Occipital lobe (tissue), 2 donors: Measurements from ENCODE around the gene ISL1. TPM values are rescaled to one million over a fixed set of nuclear protein-coding genes. Genes with fewer than 3 reads are reported as not detected.

Source experiments
- DNase-seq: peaks from one replicate; lab custom pipeline; 2025; lab: John Stamatoyannopoulos, UW
- total RNA-seq: library from RNA; depleted of rRNA; stranded (reverse); fragments of >200 nt; gene quantifications from one replicate; pipeline ENCODE4 v1.2.3, GENCODE V29; 2014

Gene ISL1
- not detected for total RNA-seq

DNA sequence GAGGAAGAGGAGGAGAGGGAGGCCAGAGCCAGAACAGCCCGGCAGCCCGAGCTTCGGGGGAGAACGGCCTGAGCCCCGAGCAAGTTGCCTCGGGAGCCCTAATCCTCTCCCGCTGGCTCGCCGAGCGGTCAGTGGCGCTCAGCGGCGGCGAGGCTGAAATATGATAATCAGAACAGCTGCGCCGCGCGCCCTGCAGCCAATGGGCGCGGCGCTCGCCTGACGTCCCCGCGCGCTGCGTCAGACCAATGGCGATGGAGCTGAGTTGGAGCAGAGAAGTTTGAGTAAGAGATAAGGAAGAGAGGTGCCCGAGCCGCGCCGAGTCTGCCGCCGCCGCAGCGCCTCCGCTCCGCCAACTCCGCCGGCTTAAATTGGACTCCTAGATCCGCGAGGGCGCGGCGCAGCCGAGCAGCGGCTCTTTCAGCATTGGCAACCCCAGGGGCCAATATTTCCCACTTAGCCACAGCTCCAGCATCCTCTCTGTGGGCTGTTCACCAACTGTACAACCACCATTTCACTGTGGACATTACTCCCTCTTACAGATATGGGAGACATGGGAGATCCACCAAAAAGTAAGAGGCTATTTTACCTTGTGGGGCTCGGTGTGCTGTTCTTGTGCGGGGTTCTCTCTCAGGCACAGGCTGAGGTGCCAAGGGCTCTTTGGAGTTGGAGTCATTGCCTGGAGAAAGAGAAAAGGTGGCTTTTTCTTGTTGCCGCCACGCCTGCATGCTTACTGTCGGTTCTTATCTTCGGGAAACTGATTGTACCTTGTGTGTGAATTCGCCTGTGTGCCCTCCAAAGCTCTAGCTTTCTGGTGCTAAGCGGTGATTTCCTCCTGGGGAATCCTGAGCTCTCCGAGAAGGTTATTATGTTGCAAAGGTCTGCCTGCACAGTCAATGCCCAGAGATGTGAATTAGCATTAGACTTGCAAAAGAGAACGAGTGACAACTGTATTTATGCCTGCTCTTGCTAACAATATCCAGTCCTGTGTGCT, at the start of gene ISL1:
TSS of gene ISL1 (plus strand) at position 318 of the 991 bp plus-strand sequence. CDS start at position 542, 224 bp downstream.
- no peak for DNase-seq

DNA sequence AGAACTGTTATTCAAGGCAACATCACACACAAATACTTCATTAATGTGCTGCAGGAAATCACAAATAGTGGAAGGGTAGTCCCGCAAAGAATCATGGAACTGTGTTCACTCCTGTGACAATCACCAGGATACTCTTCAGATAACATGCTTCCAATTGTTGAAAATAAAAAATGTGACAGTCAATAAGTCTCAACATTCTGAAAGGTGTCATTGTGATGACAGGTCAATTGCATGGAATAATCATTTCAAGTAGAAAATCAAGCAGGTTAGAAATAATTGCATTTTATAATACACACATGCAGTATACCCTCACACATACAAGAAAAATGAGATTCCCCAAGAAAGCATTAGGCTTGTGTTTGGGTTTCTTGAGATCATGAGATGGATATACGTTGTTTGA, 46.4 kb upstream of the ISL1 start:
- DNase-seq: no peak

DNA sequence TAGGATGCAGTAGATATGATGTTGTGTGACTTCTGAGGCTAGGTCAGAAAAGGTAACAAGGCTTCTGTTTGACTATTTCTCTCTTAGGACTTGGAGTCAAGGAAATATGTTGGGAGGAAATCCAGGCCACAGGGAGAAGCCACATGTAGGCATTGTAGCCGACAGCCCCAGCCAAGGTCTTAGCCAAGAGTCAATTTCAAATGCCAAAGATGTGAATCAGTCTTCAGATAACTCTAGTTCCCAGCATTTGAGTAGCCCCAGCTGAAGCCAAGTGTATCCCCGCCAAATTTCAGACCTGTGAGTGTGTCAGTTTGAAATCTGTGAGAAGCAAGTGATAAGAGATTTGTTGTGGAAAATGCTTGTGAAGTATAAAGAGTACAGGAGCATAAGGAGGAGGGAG, 38.1 kb upstream of the ISL1 start:
- DNase-seq: no peak

DNA sequence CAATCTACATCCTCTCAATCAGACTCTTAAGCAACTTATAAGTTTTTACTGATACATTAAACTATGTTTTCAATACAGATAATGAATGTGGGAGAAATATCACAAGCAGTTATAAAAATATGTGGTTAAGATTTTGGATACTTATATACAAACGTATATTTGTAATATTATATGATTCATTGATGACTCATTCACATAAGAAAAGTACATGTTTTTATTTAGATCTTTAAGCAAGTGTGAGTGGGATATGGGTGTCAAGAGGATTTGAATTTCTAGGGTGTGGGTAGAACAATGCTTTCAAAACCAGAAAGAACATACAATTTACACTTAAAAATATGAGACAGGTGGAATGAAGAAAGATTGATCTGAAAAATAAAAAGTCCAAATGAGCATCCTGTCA, 36.1 kb upstream of the ISL1 start:
- no peak for DNase-seq

DNA sequence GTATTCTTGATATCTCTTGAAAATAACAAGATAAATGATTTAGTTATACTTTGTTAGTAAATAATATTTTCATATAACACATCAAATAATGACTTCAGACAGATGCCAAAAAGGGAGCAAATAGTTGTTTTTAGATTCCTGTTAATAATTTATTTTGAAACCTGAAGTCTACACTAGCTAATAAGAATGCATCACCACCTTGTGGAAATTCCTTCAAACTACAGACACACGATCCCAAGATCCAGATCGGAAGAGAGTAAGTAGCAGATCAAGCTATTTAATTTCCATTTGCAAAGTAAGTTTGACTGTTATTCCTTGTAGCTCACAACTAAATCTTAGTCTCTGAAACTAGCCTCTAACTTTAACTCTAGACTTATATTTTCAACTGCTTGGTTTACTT, 35.5 kb upstream of the ISL1 start:
- no peak for DNase-seq

DNA sequence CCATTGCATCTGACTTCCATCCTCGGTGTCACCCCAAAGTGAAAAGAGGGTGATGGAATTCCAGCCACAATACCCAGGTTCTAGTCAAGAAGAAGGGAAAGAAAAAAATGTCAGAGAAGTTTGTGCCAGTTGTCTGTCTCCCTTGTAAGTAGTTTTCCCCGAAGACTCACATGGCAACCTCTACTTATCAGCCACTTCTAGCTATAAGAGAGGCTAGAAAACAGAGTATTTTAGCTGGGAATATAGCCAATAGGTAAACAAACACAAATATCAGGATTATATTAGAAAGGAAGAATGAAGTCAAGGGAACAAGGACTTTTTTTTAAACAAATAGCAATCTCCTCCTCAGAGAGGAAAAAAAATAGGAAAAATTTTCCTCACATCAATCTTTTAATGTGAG, 12.2 kb upstream of the ISL1 start:
- DNase-seq: no peak

DNA sequence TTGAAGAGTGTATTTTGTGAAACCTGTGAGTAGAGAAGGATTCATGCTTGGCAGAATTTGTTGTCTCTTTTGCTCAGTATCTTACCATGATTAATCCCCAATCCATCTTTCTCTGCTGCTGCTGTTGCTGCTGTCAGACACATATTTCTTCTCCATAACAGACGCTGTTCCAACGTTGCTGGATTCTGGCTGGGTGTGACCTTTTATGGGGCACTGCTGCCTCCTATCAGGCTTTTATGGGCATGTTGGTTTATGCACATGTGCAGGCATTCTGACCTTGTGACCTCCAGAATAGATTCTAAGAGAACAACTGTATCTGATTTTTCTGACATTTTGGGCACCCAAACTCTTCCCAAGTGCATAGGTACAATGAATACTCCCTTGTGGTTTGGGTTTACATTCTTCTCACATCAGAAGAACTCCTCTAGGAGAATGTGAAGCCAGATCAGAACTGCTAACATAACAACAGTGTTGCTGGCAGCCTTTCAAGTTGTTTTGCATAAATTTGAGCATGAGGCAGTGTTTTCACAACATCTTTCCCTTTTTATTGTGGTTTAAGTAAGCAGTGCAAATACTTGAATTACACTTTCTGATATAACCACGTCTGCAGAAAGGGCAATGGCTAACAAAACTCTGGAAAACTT, 9.2 kb upstream of the ISL1 start:
- no peak for DNase-seq

DNA sequence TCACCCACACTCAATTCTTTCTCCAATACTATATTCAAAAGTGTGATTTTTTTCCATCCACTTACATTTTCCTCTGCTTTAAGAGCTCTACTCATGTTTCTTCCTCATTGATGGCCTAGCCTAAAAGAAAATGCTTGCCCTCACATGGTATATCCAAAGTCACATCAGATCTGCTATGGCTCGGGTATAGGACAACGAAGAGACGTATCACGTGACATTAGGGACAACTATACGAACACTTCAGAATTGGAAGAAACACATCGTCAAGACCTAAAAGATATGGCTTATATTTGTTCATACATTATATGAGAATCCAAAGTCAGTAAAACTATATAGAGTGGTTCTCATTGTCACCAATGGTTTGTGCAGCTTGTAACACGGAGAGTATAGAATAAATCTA, 8.2 kb upstream of the ISL1 start:
- DNase-seq: no peak

DNA sequence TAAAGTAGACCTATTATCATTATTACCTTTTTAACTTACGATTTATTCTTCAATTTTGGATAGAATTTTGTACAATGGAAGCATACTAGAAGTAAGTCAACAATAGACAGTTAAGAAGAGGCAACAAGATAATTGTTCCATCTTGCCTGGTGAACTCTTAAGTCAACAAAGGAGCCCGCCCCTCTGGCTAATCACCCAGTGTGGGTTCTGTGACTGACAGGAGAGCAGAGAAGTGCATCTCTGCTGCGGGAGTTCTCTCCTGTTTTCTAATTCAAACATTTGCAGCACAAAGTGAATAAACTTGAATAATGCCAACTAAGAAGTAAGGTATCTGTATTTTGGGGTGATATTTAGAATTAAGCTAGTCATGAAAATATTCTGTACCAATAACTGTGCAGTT, 6.7 kb upstream of the ISL1 start:
- no peak for DNase-seq

DNA sequence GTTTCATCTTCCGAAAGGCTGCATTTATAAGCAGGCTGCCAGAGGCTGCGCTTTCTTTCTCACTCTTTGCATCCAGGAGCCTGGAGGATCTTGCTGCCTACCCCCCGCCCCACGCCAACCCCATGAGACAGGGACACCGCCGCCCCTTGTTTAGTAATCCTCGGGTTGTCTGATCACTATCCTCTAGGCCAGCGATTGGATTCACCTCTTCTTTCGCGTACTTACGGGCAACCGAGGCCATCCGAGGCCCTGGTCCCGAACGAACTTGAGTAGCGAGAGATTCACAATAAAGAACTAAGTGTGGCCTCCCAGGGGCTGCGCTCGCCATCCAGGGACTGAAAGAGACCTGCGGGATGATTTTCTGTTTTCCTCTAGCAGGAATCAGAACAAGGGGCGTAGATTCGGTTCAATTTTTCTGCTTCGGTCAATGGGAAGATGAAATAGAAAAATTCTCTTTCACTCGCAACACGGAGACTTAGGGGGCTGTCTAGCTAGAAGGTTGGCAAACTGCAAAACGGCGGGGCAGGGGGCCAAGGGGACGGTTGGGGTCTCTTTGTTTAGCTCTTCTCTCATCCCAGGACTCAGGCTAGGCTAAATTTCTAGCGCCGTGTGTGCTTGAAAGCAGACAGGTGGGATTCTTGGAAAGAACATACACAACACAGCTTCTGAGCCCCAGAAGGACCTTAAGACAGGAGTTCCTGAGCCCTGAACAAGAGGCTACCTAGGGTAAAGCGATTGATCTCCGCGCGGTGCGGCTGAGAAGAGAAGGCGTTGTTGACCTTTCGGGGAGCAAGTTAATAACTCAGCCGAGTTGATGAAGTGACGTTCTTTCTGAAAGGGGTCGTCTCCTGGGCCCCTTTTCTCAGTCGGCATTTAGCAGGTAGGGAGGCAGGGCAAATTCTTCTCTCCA, 5.8 kb upstream of the ISL1 start:
- DNase-seq: no peak

DNA sequence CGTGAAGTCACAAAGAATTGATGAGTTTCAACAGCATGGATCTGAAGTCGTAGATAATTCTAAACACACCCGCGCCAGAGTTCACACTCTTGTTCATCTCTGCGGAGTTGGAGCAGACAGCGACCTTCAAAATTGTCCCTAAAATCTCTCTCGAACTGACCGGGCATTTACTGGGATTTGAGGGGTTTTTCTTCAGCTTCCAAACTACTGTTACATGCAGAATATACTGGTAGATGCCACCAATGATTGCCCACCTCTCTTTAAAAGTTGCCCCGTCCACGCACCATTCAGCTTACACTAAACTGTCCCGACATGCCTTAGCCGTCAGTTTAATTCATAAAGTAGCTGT, 5.2 kb upstream of the ISL1 start:
- DNase-seq: no peak

DNA sequence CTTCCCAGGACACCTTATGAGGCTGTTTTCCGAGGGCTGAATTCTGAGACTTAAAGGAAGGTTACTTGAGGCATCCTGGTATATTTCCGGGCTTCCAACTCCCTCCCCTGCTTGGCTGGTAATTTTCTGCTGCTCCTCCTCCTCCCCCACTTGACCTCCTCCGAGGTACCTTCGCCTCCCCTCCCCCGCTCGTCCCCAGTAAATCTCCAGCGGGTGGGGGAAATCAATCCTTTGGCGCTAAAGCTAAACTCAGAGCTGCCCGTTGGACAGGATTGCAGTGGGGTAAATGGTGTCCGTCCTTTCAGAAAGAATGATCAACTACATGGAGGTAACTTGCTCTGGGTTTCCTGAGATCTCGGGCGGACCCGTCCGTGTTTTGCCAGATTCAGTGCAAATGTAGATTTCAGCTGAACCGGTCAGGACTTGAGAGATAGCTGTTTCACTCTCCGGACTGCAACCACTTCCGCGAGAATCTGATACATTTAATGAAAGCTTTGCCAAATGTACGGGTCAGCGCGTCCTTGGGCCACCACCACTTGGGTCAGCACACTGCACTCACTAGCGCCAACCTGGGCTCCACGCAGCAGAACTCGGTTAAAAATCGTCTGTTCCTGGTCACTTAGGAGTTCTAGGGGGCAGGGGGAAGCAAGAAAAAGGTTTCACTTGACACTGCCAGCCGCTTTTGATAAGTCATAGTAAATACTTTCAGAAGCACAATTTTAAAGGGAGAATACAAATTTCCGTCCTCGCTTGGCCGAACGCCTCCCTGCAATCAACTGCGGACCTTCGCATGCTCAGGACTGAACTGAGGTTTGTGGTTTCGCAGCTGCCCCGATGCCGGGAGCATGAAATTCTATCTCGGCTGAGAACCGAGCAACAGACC, 4.6 kb upstream of the ISL1 start:
- no peak for DNase-seq

DNA sequence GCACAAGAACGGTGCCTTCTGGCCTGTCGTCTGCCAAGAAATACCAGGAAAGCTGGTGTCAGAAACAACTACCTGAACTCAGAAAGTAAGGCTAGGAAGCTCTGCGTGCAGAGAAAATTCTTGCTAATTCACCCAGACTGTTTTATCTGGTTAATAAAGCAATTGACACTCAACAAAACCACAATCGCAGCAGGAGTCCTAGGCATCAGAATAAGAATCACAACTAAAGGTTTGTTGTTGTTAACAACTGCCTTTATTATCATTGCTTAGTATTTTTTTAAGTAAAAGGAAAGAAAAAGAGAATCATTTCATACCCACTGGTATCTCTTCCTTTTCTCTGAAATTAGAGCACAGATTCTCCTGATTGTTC, 3.9 kb upstream of the ISL1 start:
- no peak for DNase-seq

DNA sequence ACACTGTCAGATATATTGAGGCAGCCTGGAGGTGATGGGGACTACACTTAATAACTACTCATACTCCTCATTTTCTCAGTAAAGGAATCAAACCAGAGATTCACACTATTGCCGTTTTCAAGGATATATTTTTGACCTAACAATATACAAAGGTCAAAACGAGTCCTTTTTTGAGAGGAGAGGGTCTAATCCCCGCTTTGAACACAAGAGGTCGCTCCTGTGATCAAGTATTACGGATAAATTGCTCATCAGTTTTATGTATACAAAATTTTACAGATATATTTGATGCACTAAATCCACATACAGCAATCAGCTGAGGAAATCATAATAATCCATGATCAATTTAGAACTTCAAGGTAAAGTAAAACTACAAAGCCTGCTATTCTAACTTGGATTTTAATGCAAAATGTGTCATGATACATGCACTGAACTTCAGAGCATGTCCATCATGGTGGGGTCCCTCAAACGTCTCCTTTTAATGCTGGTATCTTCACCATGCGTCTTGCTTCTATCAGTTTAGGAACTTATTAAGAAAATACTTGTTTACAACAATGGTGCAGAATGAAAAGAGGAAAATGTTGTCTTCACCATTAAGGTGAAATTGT, 2.5 kb upstream of the ISL1 start:
- DNase-seq: no peak

DNA sequence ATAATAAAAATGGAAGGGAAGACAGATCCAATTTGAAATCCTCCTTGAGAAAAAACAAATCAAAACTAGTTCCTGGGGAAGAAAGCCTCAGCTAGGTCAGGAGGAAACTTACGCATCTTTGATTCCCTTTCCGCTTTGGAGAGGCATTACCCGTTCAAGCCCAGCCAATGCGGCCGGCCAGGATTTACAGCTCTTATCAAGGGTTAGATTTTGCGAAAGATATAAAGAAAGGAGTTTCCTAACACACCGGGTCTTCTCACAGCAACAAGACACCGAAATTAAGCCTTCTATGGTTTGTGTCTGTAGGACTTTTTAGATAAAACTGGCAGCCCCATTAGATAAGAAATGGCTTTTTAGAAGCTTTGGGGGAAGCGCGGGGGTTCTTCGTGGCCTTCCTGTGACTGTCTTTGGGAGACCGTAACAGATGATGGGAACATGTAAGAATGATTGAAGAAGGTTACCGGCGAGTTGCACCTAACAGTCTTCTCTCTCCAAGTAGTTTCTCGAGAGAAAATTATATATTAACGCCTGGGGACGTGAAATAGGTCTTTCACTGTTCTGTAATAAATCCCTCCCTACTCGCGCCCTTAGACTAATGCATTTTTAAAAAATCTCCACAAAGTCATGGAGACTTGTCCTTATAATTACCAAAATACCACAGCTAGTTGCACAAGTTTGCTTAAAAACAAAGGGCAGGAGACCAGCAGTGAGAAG, 1.3 kb upstream of the ISL1 start:
- DNase-seq: no peak

DNA sequence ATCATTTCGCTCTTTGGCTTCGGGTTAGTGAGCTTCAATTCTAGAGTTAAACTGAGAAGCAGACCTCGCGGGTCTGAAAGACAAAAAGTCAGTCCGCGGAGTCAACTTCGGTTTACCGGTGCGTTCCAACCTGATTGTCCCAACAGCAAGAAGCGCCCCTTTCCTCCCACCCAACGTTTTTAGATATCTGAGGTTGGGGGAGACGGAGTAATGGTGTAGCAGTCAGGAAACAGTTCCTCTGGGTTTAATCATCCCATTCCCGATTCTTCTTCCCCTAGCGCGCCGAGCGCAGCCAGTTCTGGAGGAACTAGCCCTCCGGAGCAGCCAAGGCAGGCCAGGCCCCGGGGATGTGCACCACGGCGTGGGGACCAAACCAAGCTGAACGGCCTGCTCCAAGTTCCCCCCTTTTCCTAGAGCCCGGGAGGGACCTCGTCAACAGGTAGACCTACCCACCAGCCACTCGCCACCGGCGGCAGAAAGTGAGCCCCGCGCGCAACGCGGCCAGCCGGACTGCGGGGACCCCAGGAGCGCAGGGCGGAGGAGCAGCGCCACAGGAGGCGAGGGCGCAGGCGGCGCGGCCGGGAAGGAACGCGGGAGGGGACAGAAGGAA, 622 bp upstream of the ISL1 start:
- DNase-seq: no peak

DNA sequence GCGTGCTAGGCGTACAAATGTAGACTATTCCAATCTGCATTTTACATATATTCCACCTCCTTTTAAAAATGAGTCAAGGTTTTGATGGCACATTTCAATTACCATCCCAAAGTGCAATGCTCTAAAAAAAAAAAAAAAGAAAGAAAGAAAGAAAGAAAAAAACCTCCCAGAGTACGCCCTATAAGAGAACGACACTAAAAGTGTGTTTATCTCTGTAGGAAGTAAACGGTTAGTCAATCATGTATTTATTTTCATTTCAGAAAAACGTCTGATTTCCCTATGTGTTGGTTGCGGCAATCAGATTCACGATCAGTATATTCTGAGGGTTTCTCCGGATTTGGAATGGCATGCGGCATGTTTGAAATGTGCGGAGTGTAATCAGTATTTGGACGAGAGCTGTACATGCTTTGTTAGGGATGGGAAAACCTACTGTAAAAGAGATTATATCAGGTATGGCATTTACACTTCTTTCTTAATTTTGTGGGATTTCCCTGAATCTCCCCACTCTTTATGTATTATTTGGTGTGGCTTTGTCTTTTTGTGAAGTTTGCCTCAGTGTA, 1.1 kb downstream of the ISL1 start:
- DNase-seq: no peak

DNA sequence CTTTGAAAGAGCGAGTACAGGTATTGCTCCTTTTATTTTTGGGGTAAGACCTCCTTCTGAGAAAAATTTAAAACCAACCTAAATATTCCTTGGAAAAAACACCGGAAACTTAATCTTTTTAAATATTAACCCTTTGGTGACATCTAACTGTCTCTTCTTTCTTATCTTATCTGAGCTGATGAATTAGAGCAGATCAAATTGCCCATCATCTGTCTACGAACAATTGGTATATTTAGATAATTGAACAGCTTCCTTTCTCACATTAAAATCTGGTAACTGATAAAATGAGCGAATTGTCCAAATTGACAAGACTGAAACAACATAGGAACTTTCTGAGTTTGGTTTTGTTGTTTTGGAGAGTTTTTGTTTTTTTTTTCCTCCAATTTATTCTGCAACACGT, 2.0 kb downstream of the ISL1 start:
- DNase-seq: no peak
